ENCODE data around the gene TBC1D19.

TBC1D19 gene

GRCh38 chr4:26802790-26803189 is 218.9 kb downstream of the TBC1D19 start:
- ATAC-seq: no peak; the same call in 2 of the 3 replicates
- TF ChIP-seq ZC3H10 (CRISPR knock-in tag; IDR thresholded peaks at IDR 0.05) (no peak), TCF4 (CRISPR knock-in tag; IDR thresholded peaks at IDR 0.05; ENCODE audit: borderline replicate concordance) (no peak), TOX (CRISPR knock-in tag; IDR thresholded peaks at IDR 0.05; ENCODE audit: borderline replicate concordance) (no peak), RARB (CRISPR knock-in tag; IDR thresholded peaks at IDR 0.05) (no peak), ZFP3 (CRISPR knock-in tag; IDR thresholded peaks at IDR 0.05) (no peak), SNAI2 (CRISPR knock-in tag; IDR thresholded peaks at IDR 0.05) (no peak)

DNA sequence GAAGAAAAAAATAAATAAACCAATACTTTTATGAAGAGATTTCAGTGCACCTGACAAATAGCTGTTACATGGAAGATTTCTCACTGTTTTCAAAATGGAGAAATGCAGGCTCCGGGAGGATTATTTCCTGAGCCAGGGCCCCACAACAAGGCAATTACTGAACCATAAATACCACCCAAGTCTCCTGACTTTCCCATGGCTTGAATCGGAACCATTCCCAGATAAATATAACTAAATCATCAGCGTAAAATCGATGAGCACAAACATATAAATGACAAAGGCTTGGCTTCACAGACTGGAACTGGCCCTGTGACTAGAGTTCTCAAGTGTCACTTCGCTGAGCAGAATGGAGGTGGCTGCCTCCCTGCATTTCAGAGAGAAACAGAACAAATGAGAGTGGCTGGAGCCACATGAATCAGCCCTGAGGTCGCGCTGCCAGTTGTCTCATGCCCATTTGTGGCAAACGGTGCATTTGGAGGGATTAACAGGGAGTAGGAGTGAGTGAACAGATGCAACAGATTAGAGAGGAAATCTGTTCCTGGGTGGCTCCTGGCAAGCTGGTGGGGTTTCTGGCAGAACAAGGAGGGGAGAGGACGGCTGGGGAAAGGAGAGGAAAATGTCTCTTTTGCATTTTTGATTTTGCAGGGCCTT is 219.5 kb downstream of the TBC1D19 start:
- no peak for TF ChIP-seq OSR1 (CRISPR knock-in tag; IDR thresholded peaks at IDR 0.05)
- no peak for TF ChIP-seq CSDC2 (CRISPR knock-in tag; IDR thresholded peaks at IDR 0.05)
- no peak for TF ChIP-seq SNAI2 (CRISPR knock-in tag; IDR thresholded peaks at IDR 0.05)
- no peak for TF ChIP-seq ZNF8 (CRISPR knock-in tag; IDR thresholded peaks at IDR 0.05)
- TF ChIP-seq ISL1 (CRISPR knock-in tag; IDR thresholded peaks at IDR 0.05): no peak
- no peak for TF ChIP-seq CREB5 (CRISPR knock-in tag; IDR thresholded peaks at IDR 0.05; ENCODE audit: low read depth)
- no peak for TF ChIP-seq CSRNP3 (CRISPR knock-in tag; IDR thresholded peaks at IDR 0.05)
- TF ChIP-seq ESRRG (CRISPR knock-in tag; IDR thresholded peaks at IDR 0.05): no peak
- no peak for TF ChIP-seq RARB (CRISPR knock-in tag; IDR thresholded peaks at IDR 0.05)
- TF ChIP-seq ZNF565 (CRISPR knock-in tag; conservative IDR thresholded peaks at IDR 0.05; ENCODE audit: low read depth): no peak
- TF ChIP-seq, protein P1, sequence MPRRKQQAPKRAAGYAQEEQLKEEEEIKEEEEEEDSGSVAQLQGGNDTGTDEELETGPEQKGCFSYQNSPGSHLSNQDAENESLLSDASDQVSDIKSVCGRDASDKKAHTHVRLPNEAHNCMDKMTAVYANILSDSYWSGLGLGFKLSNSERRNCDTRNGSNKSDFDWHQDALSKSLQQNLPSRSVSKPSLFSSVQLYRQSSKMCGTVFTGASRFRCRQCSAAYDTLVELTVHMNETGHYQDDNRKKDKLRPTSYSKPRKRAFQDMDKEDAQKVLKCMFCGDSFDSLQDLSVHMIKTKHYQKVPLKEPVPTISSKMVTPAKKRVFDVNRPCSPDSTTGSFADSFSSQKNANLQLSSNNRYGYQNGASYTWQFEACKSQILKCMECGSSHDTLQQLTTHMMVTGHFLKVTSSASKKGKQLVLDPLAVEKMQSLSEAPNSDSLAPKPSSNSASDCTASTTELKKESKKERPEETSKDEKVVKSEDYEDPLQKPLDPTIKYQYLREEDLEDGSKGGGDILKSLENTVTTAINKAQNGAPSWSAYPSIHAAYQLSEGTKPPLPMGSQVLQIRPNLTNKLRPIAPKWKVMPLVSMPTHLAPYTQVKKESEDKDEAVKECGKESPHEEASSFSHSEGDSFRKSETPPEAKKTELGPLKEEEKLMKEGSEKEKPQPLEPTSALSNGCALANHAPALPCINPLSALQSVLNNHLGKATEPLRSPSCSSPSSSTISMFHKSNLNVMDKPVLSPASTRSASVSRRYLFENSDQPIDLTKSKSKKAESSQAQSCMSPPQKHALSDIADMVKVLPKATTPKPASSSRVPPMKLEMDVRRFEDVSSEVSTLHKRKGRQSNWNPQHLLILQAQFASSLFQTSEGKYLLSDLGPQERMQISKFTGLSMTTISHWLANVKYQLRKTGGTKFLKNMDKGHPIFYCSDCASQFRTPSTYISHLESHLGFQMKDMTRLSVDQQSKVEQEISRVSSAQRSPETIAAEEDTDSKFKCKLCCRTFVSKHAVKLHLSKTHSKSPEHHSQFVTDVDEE (CRISPR knock-in tag; IDR thresholded peaks at IDR 0.05): no peak
- TF ChIP-seq BACH2 (CRISPR knock-in tag; IDR thresholded peaks at IDR 0.05; ENCODE audit: borderline replicate concordance): no peak
- TF ChIP-seq ZFP30 (CRISPR knock-in tag; IDR thresholded peaks at IDR 0.05): no peak
- no peak for TF ChIP-seq ZFP3 (CRISPR knock-in tag; IDR thresholded peaks at IDR 0.05)
- TF ChIP-seq TOX (CRISPR knock-in tag; IDR thresholded peaks at IDR 0.05; ENCODE audit: borderline replicate concordance): no peak
- no peak for TF ChIP-seq ARNTL (CRISPR knock-in tag; IDR thresholded peaks at IDR 0.05; ENCODE audit: borderline replicate concordance, low read depth)
- ATAC-seq: peak; percentile 63

DNA sequence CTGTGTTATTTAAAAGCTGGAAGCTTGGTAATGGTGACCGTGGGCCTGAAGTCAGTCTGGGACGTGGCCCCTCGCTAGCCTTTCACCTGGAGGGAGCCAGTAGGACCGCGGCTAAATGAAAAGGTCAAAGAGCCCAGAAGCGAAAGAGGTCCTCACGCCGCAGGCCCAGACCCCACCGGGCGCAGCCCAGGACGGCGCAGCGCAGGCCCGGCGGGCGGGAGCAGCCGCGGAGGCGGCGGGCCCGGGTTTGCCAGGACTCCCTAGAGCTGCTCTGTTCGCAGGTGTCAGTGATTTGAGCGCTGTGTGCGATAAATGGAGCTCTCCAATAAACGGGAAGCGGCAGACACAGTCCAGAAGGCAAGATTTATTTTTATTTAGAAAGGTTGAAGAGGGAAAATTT is 220.6 kb downstream of the TBC1D19 start:
- ATAC-seq: no peak
- TF ChIP-seq TOX (CRISPR knock-in tag; IDR thresholded peaks at IDR 0.05; ENCODE audit: borderline replicate concordance) (no peak), OSR1 (CRISPR knock-in tag; IDR thresholded peaks at IDR 0.05) (no peak), ISL1 (CRISPR knock-in tag; IDR thresholded peaks at IDR 0.05) (no peak), ZC3H10 (CRISPR knock-in tag; IDR thresholded peaks at IDR 0.05) (no peak), ZFP3 (CRISPR knock-in tag; IDR thresholded peaks at IDR 0.05) (no peak), ZFP30 (CRISPR knock-in tag; IDR thresholded peaks at IDR 0.05) (no peak), GLIS3 (CRISPR knock-in tag; IDR thresholded peaks at IDR 0.05) (no peak), CSRNP3 (CRISPR knock-in tag; IDR thresholded peaks at IDR 0.05) (no peak), TCF4 (CRISPR knock-in tag; IDR thresholded peaks at IDR 0.05; ENCODE audit: borderline replicate concordance) (no peak), ESRRG (CRISPR knock-in tag; IDR thresholded peaks at IDR 0.05) (no peak), PATZ1 (CRISPR knock-in tag; IDR thresholded peaks at IDR 0.05; ENCODE audit: borderline replicate concordance) (no peak), CREB5 (CRISPR knock-in tag; IDR thresholded peaks at IDR 0.05; ENCODE audit: low read depth) (no peak), SNAI2 (CRISPR knock-in tag; IDR thresholded peaks at IDR 0.05) (no peak), ZNF565 (CRISPR knock-in tag; conservative IDR thresholded peaks at IDR 0.05; ENCODE audit: low read depth) (no peak)
- TF ChIP-seq, protein P2, sequence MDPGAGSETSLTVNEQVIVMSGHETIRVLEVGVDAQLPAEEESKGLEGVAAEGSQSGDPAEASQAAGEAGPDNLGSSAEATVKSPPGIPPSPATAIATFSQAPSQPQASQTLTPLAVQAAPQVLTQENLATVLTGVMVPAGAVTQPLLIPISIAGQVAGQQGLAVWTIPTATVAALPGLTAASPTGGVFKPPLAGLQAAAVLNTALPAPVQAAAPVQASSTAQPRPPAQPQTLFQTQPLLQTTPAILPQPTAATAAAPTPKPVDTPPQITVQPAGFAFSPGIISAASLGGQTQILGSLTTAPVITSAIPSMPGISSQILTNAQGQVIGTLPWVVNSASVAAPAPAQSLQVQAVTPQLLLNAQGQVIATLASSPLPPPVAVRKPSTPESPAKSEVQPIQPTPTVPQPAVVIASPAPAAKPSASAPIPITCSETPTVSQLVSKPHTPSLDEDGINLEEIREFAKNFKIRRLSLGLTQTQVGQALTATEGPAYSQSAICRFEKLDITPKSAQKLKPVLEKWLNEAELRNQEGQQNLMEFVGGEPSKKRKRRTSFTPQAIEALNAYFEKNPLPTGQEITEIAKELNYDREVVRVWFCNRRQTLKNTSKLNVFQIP (CRISPR knock-in tag; IDR thresholded peaks at IDR 0.05; ENCODE audit: borderline replicate concordance, low read depth): no peak
